Kidney epithelial cell (primary cell): ENCODE data around the gene RHBDD2. TPM values are rescaled to one million over a fixed set of nuclear protein-coding genes. Genes with fewer than 3 reads are reported as not detected.
"Not testable (repeated sequence)": the region's sequence is repeated elsewhere in the genome, so short reads cannot be mapped to it uniquely, and the experiment has no call there.

ENCODE experiments used
- DNase-seq: peaks from one replicate; pipeline ENCODE4 v3.0.0-alpha.2; 2010; ENCODE audit warnings: low read depth
- H3K27me3 ChIP-seq: 2 replicates; pipeline ENCODE4 v1.6.0; 2011; ENCODE audit warnings: low read length; ENCODE audit not compliant: control insufficient read depth, insufficient read depth
- H3K36me3 ChIP-seq: 2 replicates; pipeline ENCODE4 v1.5.1; 2011; ENCODE audit warnings: low read length; ENCODE audit not compliant: control insufficient read depth, insufficient read depth
- H3K4me3 ChIP-seq: 2 replicates; pipeline ENCODE4 v1.5.1; 2011; ENCODE audit warnings: low read depth, mild to moderate bottlenecking, control low read depth, low read length
- CTCF ChIP-seq: IDR thresholded peaks from 2 replicates; pipeline ENCODE4 v1.5.1; 2011; ENCODE audit warnings: mild to moderate bottlenecking, moderate library complexity, low read length, control low read depth, inconsistent platforms; ENCODE audit not compliant: insufficient read depth, poor library complexity, severe bottlenecking
- total RNA-seq: library from RNA; depleted of rRNA; stranded (reverse); fragments of >200 nt; gene quantifications from 2 replicates; pipeline ENCODE4 v1.2.3, GENCODE V29; 2015

RHBDD2 gene
- total RNA-seq, 1 donor from 2014 or later, result 60.0 TPM

DNA sequence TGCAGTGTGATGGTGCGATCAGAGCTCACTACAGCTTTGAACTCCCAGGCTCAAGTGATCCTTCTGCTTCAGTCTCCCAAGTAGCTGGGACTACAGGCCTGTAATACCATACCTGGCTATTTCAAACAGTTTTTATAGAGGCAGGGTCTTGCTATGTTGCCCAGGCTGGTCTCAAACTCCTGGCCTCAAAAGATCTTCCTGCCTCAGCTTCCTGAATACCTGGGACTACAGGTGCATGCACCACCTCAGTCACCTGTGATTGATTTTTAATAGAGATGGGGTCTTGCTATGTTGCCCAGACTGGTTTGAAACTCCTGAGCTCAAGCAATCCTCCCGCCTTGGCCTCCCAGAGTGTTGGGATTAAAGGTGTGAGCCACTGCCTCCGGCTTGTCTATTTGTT is 38.8 kb upstream of the RHBDD2 start:
- Histone ChIP-seq H3K36me3 (no peaks in the 10 kb centered on the region), H3K4me3 (no peak overlapping the region), H3K27me3 (no peaks in the 10 kb centered on the region)
- DNase-seq, result no peak
- no peak for TF ChIP-seq CTCF

DNA sequence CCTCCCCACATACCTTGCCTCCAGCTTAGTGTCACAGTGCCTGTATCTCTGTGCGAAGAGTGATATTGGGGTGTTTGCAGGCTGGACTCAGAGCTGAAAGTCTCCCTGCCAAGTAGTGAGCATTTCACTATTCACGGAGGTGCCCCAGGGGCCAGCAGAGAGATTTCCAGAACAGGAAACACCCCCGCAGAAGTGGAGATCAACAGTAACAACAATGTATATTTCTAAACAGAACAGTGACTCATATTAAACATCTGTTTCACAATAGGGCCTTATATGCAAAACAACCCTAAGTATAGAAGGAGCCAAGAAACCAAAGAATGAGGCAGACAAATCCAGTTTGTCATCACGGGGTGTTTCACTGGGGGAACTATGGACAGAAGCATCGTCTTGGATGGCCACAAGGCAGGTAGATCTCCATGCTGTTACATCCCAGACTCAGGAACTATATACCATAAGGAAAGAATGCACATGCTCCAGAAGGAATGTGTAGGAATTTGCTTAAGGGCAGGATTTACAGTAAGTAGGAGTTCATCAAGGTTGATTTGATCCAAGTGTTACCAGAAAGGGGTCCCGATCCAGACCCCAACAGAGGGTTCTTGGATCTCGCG is 35.9 kb upstream of the RHBDD2 start:
- peak; percentile 23 for DNase-seq

DNA sequence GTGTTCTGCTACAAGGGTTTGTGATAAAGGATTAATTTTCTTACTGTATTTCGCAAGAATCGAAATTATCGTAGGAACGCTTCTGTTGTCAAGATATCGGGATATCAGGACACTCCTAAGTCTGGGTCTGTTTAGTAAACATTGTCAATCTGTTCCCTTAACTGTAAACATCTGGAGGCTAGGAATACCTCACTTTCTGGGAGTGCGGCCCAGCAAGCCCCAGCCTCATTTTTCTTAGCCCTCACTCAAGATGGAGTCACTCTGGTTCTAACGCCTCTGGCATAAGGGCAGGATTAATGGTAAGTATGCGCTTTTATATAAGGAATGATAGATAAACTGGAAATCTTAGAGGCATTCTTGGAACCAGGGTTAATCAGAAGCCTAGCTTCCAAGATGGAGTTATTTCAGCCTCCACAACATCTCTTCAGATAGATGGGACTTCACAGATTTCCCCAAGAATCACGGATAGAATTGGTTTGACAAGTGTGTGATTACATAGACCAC is 35.2 kb upstream of the RHBDD2 start:
- TF ChIP-seq CTCF, result no peak
- no peak overlapping the region for H3K4me3 ChIP-seq
- no peaks in the 10 kb centered on the region for H3K27me3 ChIP-seq
- no peak for DNase-seq
- no peaks in the 10 kb centered on the region for H3K36me3 ChIP-seq

More for the DNA sequence above, 35.9 kb upstream of the RHBDD2 start:
- no peak for TF ChIP-seq CTCF
- Histone ChIP-seq H3K27me3 (no peaks in the 10 kb centered on the region), H3K4me3 (no peak overlapping the region), H3K36me3 (no peaks in the 10 kb centered on the region)

- no peak overlapping the region for H3K4me3 ChIP-seq
- no peak for DNase-seq
- TF ChIP-seq CTCF, result no peak
- H3K27me3 ChIP-seq, result no peaks in the 10 kb centered on the region
- no peaks in the 10 kb centered on the region for H3K36me3 ChIP-seq
These were observed 34.7 kb upstream of the RHBDD2 start for GRCh38 chr7:75844158-75844557.

DNA sequence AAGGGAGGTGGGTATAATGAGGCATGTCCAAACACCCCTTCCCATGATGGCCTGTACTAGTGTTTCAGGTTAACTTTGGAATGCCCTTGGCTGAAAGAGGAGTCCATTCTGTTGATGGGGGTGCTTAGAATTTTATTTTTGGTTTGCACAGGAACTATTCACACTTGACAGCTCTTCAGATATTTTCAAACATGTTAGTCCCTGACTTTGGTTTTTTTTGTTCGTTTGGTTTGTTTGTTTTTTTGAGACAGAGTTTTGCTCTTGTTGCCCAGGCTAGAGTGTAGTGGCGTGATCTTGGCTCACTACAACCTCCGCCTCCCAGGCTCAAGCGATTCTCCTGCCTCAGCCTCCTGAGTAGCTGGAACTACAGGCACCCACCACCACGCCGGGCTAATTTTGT is 33.7 kb upstream of the RHBDD2 start:
- not testable (repeated sequence) for DNase-seq, H3K27me3 ChIP-seq, H3K36me3 ChIP-seq, H3K4me3 ChIP-seq

- no peak for DNase-seq
- no peaks in the 10 kb centered on the region for H3K27me3 ChIP-seq
- TF ChIP-seq CTCF, result no peak
These were observed 31.1 kb upstream of the RHBDD2 start for GRCh38 chr7:75847707-75848106.

More at GRCh38 chr7:75847707-75848106, 31.1 kb upstream of the RHBDD2 start:
- Histone ChIP-seq H3K4me3 (no peak overlapping the region), H3K36me3 (no peaks in the 10 kb centered on the region)
